ENCODE results near the gene SUGCT.

DNA sequence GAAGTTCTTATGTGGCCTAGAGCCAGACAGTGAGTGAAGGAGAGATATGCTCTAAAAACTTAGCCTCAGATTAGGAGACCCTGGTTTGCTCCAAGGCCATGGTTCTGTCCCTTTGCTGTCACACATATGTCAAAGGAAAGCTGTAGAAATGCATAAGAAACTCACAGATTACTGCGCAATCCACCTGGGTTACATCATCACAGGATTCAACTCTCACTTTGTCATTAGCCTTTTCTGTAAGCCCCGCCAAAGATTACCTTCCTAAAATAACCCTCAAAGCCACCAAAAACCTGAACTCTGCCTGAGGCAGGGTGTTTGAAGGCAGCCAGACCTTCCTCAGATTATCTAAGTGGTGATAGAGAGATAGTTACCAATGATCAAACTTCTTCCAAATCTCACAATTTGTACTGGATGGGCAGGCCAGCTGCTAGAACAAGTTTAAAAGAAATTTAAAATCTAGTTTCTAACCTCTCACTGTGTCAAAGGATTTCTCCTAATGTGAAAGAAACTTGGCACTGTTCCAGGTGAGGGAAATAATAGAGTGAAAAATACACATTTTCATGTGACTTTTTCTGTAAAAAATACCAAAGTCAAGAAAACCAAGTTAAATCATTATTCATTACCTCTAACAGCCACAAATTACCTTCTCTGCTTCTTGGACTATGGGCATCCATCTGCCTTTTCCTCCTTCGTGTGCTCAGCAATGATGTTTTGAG is 567.2 kb downstream of the SUGCT start:
- TF ChIP-seq, protein P1, sequence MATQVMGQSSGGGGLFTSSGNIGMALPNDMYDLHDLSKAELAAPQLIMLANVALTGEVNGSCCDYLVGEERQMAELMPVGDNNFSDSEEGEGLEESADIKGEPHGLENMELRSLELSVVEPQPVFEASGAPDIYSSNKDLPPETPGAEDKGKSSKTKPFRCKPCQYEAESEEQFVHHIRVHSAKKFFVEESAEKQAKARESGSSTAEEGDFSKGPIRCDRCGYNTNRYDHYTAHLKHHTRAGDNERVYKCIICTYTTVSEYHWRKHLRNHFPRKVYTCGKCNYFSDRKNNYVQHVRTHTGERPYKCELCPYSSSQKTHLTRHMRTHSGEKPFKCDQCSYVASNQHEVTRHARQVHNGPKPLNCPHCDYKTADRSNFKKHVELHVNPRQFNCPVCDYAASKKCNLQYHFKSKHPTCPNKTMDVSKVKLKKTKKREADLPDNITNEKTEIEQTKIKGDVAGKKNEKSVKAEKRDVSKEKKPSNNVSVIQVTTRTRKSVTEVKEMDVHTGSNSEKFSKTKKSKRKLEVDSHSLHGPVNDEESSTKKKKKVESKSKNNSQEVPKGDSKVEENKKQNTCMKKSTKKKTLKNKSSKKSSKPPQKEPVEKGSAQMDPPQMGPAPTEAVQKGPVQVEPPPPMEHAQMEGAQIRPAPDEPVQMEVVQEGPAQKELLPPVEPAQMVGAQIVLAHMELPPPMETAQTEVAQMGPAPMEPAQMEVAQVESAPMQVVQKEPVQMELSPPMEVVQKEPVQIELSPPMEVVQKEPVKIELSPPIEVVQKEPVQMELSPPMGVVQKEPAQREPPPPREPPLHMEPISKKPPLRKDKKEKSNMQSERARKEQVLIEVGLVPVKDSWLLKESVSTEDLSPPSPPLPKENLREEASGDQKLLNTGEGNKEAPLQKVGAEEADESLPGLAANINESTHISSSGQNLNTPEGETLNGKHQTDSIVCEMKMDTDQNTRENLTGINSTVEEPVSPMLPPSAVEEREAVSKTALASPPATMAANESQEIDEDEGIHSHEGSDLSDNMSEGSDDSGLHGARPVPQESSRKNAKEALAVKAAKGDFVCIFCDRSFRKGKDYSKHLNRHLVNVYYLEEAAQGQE (IDR thresholded peaks at IDR 0.05; ENCODE audit: insufficient read depth in 1 of 2, low read depth in 2 of 2, low read length in 2 of 2): no peak
- TF ChIP-seq SIN3A (IDR thresholded peaks at IDR 0.05; ENCODE audit: borderline replicate concordance, insufficient read depth, low read length): no peak
